B cell (primary cell): ENCODE measurements around the gene SDCCAG8. TPM values are rescaled to one million over a fixed set of nuclear protein-coding genes. Genes with fewer than 3 reads are reported as not detected.

ENCODE experiments used
- ATAC-seq: fragments of 200-7000 bp; cut with Tn5 transposase; one replicate; pipeline ENCODE4 v1.10.0; 2021; ENCODE audit warnings: low read depth, mild to moderate bottlenecking, moderate number of reproducible peaks, moderate library complexity
- CTCF ChIA-PET: fragments of 350-600 bp; sonication (Branson Sonifier 250); formaldehyde crosslinking; loops from one replicate; lab custom pipeline; 2021; ENCODE audit warnings: antibody characterized with exemption, inconsistent platforms; lab: Charles Lee
- POLR2A ChIA-PET: fragments of 350-600 bp; sonication (Branson Sonifier 250); formaldehyde crosslinking; loops from one replicate; lab custom pipeline; 2021; ENCODE audit warnings: antibody characterized with exemption; lab: Charles Lee
- DNase-seq: peaks from one replicate; pipeline ENCODE4 v3.0.0; 2013
- H2AFZ ChIP-seq: 2 replicates; pipeline ENCODE4 v1.6.1; 2012; ENCODE audit warnings: mild to moderate bottlenecking, low read depth, low read length; ENCODE audit not compliant: insufficient read depth, poor library complexity, severe bottlenecking
- H3K27ac ChIP-seq, 2 donors: 1 replicate in 1 of 2; 2 replicates in 1 of 2; pipeline ENCODE4 v1.5.1; 2012 to 2013; ENCODE audit warnings: low read length in 2 of 2, mild to moderate bottlenecking in 2 of 2, moderate library complexity in 1 of 2
- H3K27me3 ChIP-seq, 4 experiments: fragments of 200-600 bp in 1 of 4; sonication (generic) in 1 of 4; replicated peaks in 1 of 4; 1 replicate in 2 of 4; 2 replicates in 2 of 4; pipeline versions ENCODE4 v1.6.1 to v1.7.0; 2013 to 2016; ENCODE audit warnings: low read length in 3 of 4, mild to moderate bottlenecking in 2 of 4, mixed read lengths in 1 of 4, moderate library complexity in 1 of 4; ENCODE audit not compliant: insufficient read depth in 4 of 4, control insufficient read depth in 3 of 4; ENCODE audit errors: control extremely low read depth in 1 of 4
- H3K36me3 ChIP-seq, 2 experiments: replicated peaks in 1 of 2; 1 replicate in 1 of 2; 2 replicates in 1 of 2; pipeline versions ENCODE4 v1.6.1 to v1.7.1; 2013; ENCODE audit warnings: low read length in 1 of 2; ENCODE audit not compliant: insufficient read depth in 2 of 2, control insufficient read depth in 1 of 2; ENCODE audit errors: control extremely low read depth in 1 of 2, extremely low read depth in 1 of 2
- H3K4me1 ChIP-seq, 2 donors: fragments of 200-600 bp in 1 of 2; sonication (generic) in 1 of 2; 1 replicate in 1 of 2; 2 replicates in 1 of 2; pipeline versions ENCODE4 v1.5.1 to v1.6.1; 2013 to 2017; ENCODE audit warnings: low read length in 2 of 2; ENCODE audit not compliant: control insufficient read depth in 2 of 2, insufficient read depth in 2 of 2
- H3K4me2 ChIP-seq: replicated peaks from 2 replicates; pipeline ENCODE3; 2012; ENCODE audit warnings: mild to moderate bottlenecking, low read depth, low read length; ENCODE audit not compliant: poor library complexity, severe bottlenecking
- H3K4me3 ChIP-seq, 5 experiments: fragments of 200-600 bp in 1 of 5; sonication (generic) in 1 of 5; 1 replicate in 3 of 5; 2 replicates in 2 of 5; pipeline versions ENCODE4 v1.5.1 to v1.7.0; 2011 to 2016; ENCODE audit warnings: low read length in 4 of 5, mild to moderate bottlenecking in 4 of 5, low read depth in 2 of 5, control low read depth in 1 of 5, moderate library complexity in 1 of 5; ENCODE audit not compliant: insufficient read depth in 1 of 5; ENCODE audit errors: control extremely low read depth in 1 of 5, extremely low read depth in 1 of 5
- H3K79me2 ChIP-seq: fragments of 200-600 bp; sonication (generic); one replicate; pipeline ENCODE4 v1.6.0; 2016; ENCODE audit warnings: low read length; ENCODE audit not compliant: control insufficient read depth, insufficient read depth
- H3K9ac ChIP-seq: fragments of 200-600 bp; sonication (generic); 2 replicates; pipeline ENCODE4 v1.6.1; 2017; ENCODE audit warnings: mild to moderate bottlenecking, low read length, moderate library complexity
- H3K9me3 ChIP-seq, 3 donors: one replicate each; pipeline versions ENCODE4 v1.6.1 to v1.7.1; 2013; ENCODE audit warnings: low read length in 2 of 3; ENCODE audit not compliant: control insufficient read depth in 2 of 3, insufficient read depth in 1 of 3; ENCODE audit errors: control extremely low read depth in 1 of 3
- H4K20me1 ChIP-seq: 2 replicates; pipeline ENCODE4 v1.6.0; 2012; ENCODE audit warnings: mild to moderate bottlenecking, low read length; ENCODE audit not compliant: insufficient read depth, control insufficient read depth, poor library complexity, severe bottlenecking
- H3K27ac Mint-ChIP-seq: one replicate; pipeline ENCODE4 v1.8.0; 2021; ENCODE audit warnings: mixed read lengths
- H3K27me3 Mint-ChIP-seq: one replicate; pipeline ENCODE4 v1.8.0; 2021; ENCODE audit warnings: mixed read lengths
- H3K4me1 Mint-ChIP-seq: one replicate; pipeline ENCODE4 v1.8.0; 2021; ENCODE audit warnings: mixed read lengths
- H3K4me3 Mint-ChIP-seq: one replicate; pipeline ENCODE4 v1.8.0; 2021; ENCODE audit warnings: mixed read lengths
- H3K9me3 Mint-ChIP-seq: one replicate; pipeline ENCODE4 v1.8.0; 2022; ENCODE audit warnings: mixed read lengths; ENCODE audit not compliant: insufficient read depth
- EZH2 ChIP-seq: IDR thresholded peaks from 2 replicates; pipeline ENCODE4 v1.6.1; 2012; ENCODE audit warnings: borderline replicate concordance, low read depth, mild to moderate bottlenecking, moderate library complexity, low read length; ENCODE audit not compliant: insufficient read depth, poor library complexity, severe bottlenecking
- WGBS: methylation state at CpG from one replicate; pipeline ENCODE4 v1.1.5; 2013; ENCODE audit warnings: missing lambda C conversion rate; ENCODE audit not compliant: insufficient coverage; 5-methylcytosine and 5-hydroxymethylcytosine counted together
- intact Hi-C: fragments of 100-400 bp; cut with micrococcal nuclease; formaldehyde crosslinking; loops from one replicate; pipeline ENCODE4 v1.10.0; 2022
- polyA plus RNA-seq: library from polyadenylated mRNA; depleted of rRNA; stranded (reverse); fragments of >200 nt; gene quantifications from 2 replicates; pipeline ENCODE4 v1.2.3, GENCODE V29; 2012
- total RNA-seq, 2 donors: library from RNA; stranded (reverse); fragments of 120-200 nt in 1 of 2; gene quantifications; 1 replicate in 1 of 2; 2 replicates in 1 of 2; pipeline versions ENCODE4 v1.2.3 to v1.2.4, GENCODE V29; 2013 to 2022
- TF ChIP-seq, protein P1 (sequence below): fragments of 200-600 bp; IDR thresholded peaks from one replicate; pipeline ENCODE4 v1.8.0; 2022; ENCODE audit warnings: antibody characterized with exemption, mild to moderate bottlenecking

The SDCCAG8 gene
- total and polyA plus RNA-seq, 2 donors (not counting 1 experiment from before 2014, with no cell fraction given) = 37.1 to 60.7 TPM

DNA sequence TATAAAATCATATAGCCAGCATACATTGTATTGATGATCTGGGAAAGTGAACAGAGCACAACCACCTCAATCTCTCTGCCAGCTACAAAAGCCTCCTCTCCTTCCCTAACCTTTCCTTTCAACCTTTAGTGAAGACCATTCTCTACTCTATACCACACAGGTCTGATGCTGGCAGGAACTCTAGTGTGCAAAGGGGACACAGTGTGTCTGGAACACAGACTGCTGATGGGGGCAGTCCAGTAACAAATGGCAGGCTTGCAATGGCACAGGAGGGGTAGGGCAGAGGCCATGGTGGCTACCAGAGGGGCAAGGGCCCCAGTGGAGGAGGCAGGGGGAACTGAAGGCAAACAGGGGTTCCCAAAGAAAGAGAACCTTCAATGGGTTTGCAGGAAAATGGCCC, 37.8 kb upstream of the SDCCAG8 start:
- TF ChIP-seq EZH2 = no peak
- TF ChIP-seq, protein P1, sequence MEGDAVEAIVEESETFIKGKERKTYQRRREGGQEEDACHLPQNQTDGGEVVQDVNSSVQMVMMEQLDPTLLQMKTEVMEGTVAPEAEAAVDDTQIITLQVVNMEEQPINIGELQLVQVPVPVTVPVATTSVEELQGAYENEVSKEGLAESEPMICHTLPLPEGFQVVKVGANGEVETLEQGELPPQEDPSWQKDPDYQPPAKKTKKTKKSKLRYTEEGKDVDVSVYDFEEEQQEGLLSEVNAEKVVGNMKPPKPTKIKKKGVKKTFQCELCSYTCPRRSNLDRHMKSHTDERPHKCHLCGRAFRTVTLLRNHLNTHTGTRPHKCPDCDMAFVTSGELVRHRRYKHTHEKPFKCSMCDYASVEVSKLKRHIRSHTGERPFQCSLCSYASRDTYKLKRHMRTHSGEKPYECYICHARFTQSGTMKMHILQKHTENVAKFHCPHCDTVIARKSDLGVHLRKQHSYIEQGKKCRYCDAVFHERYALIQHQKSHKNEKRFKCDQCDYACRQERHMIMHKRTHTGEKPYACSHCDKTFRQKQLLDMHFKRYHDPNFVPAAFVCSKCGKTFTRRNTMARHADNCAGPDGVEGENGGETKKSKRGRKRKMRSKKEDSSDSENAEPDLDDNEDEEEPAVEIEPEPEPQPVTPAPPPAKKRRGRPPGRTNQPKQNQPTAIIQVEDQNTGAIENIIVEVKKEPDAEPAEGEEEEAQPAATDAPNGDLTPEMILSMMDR = no peak
- Histone ChIP-seq H3K9ac (no peak overlapping the region), H3K79me2 (peaks cover 23% of the 10 kb centered on the region), H3K36me3 (peaks cover 15 to 38% of the 10 kb centered on the region in 2 experiments), H3K9me3 (peaks cover 0 to 1% (median 0%) of the 10 kb centered on the region in 3 donors), H4K20me1 (no peaks in the 10 kb centered on the region), H3K4me1 (no peaks in the 10 kb centered on the region), H3K4me3 (no peak overlapping the region), H3K4me2 (no peak overlapping the region), H3K27ac (no peak overlapping the region), H3K27me3 (no peaks in the 10 kb centered on the region), H2AFZ (no peak overlapping the region)
- ATAC-seq (no peak), DNase-seq (no peak)
- Mint-ChIP-seq H3K27me3 (no peaks in the 10 kb centered on the region), H3K4me1 (peaks cover 11% of the 10 kb centered on the region), H3K27ac (no peak overlapping the region), H3K9me3 (peaks cover 3% of the 10 kb centered on the region), H3K4me3 (no peak overlapping the region)
- ChIA-PET CTCF (no interaction called here), POLR2A (no interaction called here)
- intact Hi-C loops = no loop called here

DNA sequence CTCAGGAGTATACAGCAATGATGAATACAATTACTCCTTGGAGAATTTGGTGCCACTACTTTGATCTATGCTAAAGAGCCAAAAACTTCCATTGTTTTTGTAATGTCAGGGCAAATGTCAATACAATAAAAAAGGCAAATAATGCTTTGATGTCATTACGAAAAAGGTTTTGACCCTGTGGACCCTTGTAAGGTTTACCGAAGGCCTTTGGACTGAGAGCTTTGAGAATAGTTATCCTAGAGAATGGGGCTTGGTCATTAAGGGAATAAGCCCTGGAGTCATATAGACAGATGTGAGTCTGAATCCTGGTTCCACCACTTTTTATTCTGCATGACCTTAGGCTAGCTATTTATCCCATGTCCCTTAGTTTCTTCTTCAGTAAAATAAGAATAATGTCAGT, 28.2 kb upstream of the SDCCAG8 start:
- peaks cover 15 to 32% (median 16%) of the 10 kb centered on the region in 3 donors for H3K9me3 ChIP-seq
- H3K27ac ChIP-seq = no peak overlapping the region
- no peak for TF ChIP-seq EZH2
- TF ChIP-seq, protein P1 = no peak
- peaks cover 24 to 29% of the 10 kb centered on the region in 2 experiments for H3K36me3 ChIP-seq
- ChIA-PET POLR2A (interaction anchor here (1.4 kb wide), 1 partner anchor 17 kb away, joined by 3 read pairs; no protein-coding TSS in a partner anchor), CTCF (no interaction called here)
- no peaks in the 10 kb centered on the region for H3K4me1 ChIP-seq
- no peak overlapping the region for H3K4me3 ChIP-seq
- Mint-ChIP-seq H3K27ac (no peak overlapping the region), H3K9me3 (peaks cover 17% of the 10 kb centered on the region), H3K4me1 (peaks cover 15% of the 10 kb centered on the region), H3K27me3 (no peaks in the 10 kb centered on the region), H3K4me3 (no peak overlapping the region)
- H3K79me2 ChIP-seq = peaks cover 69% of the 10 kb centered on the region
- no peak for DNase-seq
- 100% methylated on average over 1 of the region's 2 CpGs for WGBS
- no peak overlapping the region for H3K4me2 ChIP-seq
- H2AFZ ChIP-seq = no peak overlapping the region
- no peak overlapping the region for H3K9ac ChIP-seq
- intact Hi-C loops = no loop called here
- no peaks in the 10 kb centered on the region for H3K27me3 ChIP-seq
- peaks cover 8% of the 10 kb centered on the region for H4K20me1 ChIP-seq
- ATAC-seq = no peak
